HG03060 (cell line): ENCODE results near the gene KLHL5.
A peak's percentile ranks its signal among the peaks of the same experiment; 100 is the strongest.
"Not testable (repeated sequence)": the region's sequence is repeated elsewhere in the genome, so short reads cannot be mapped to it uniquely, and the experiment has no call there.

Experiments used
- ATAC-seq: cut with Tn5 transposase; IDR thresholded peaks from one replicate; pipeline ENCODE4 v1.9.1; 2021; ENCODE audit warnings: low read depth, moderate number of reproducible peaks; ENCODE audit not compliant: unreplicated experiment

KLHL5 gene

GRCh38 chr4:39062094-39062769, at the start of gene KLHL5:
Gene KLHL5, plus strand, starts transcription at chr4:39062232. Its CDS starts 421 bp downstream, at chr4:39062653.
- ATAC-seq, result no peak

- no peak for ATAC-seq
These were observed 48.0 kb upstream of the KLHL5 start for GRCh38 chr4:39014028-39014427.

GRCh38 chr4:39020130-39020529, 41.9 kb upstream of the KLHL5 start:
- no peak for ATAC-seq

GRCh38 chr4:39021631-39022030, 40.4 kb upstream of the KLHL5 start:
- ATAC-seq, result no peak

GRCh38 chr4:39022241-39022640, 39.8 kb upstream of the KLHL5 start:
- no peak for ATAC-seq

GRCh38 chr4:39023059-39023458, 39.0 kb upstream of the KLHL5 start:
- no peak for ATAC-seq

GRCh38 chr4:39024311-39024865, 37.6 kb upstream of the KLHL5 start:
- no peak for ATAC-seq

GRCh38 chr4:39025552-39026085, 36.4 kb upstream of the KLHL5 start:
- ATAC-seq, result no peak

GRCh38 chr4:39026096-39026495, 35.9 kb upstream of the KLHL5 start:
- no peak for ATAC-seq

GRCh38 chr4:39029752-39030694, 32.0 kb upstream of the KLHL5 start:
- ATAC-seq, result no peak

GRCh38 chr4:39030725-39031124, 31.3 kb upstream of the KLHL5 start:
- no peak for ATAC-seq

GRCh38 chr4:39031590-39032020, 30.4 kb upstream of the KLHL5 start:
- not testable (repeated sequence) for ATAC-seq

GRCh38 chr4:39032218-39033085, 29.6 kb upstream of the KLHL5 start, which contains the start of gene TMEM156:
Gene TMEM156, minus strand, starts transcription at chr4:39032409. Its CDS starts 96 bp downstream, at chr4:39032313.
- ATAC-seq, result peak; percentile 66

GRCh38 chr4:39036172-39036571, 25.9 kb upstream of the KLHL5 start:
- no peak for ATAC-seq

GRCh38 chr4:39037491-39037825, 24.6 kb upstream of the KLHL5 start:
- ATAC-seq, result no peak

- ATAC-seq, result peak; percentile 49
These were observed 24.1 kb upstream of the KLHL5 start for GRCh38 chr4:39037941-39038340.

- ATAC-seq, result no peak
These were observed 22.9 kb upstream of the KLHL5 start for GRCh38 chr4:39039108-39039507.

- ATAC-seq, result no peak
These were observed 19.7 kb upstream of the KLHL5 start for GRCh38 chr4:39042366-39042765.

- ATAC-seq, result no peak
These were observed 18.8 kb upstream of the KLHL5 start for GRCh38 chr4:39043058-39043860.
